ENCODE results near the gene MROH7.

Gene MROH7

GRCh38 chr1:54649921-54650320, 8.3 kb downstream of the MROH7 start:
- no peak for DNase-seq (ENCODE audit: insufficient read length, low spot score)
- FAIRE-seq = no peak

GRCh38 chr1:54650417-54650816, 8.8 kb downstream of the MROH7 start:
- no peak for TF ChIP-seq POLR2A (IDR thresholded peaks at IDR 0.05; ENCODE audit: low read depth, low read length)
- FAIRE-seq = no peak
- DNase-seq (ENCODE audit: insufficient read length, low spot score) = no peak

More at GRCh38 chr1:54649921-54650320, 8.3 kb downstream of the MROH7 start:
- TF ChIP-seq POLR2A (IDR thresholded peaks at IDR 0.05; ENCODE audit: low read depth, low read length) = no peak

- DNase-seq (ENCODE audit: insufficient read length, low spot score) = no peak
- no peak for TF ChIP-seq POLR2A (IDR thresholded peaks at IDR 0.05; ENCODE audit: low read depth, low read length)
- FAIRE-seq = no peak
Measured at GRCh38 chr1:54651608-54652007, 10.0 kb downstream of the MROH7 start.

- no peak for FAIRE-seq
- DNase-seq (ENCODE audit: insufficient read length, low spot score) = no peak
- TF ChIP-seq POLR2A (IDR thresholded peaks at IDR 0.05; ENCODE audit: low read depth, low read length) = no peak
Measured at GRCh38 chr1:54652168-54652567, 10.6 kb downstream of the MROH7 start.

- FAIRE-seq (no peak), DNase-seq (ENCODE audit: insufficient read length, low spot score) (peak; percentile 21)
- TF ChIP-seq POLR2A (IDR thresholded peaks at IDR 0.05; ENCODE audit: low read depth, low read length) = no peak
Measured at GRCh38 chr1:54653036-54653435, 11.4 kb downstream of the MROH7 start.

GRCh38 chr1:54658164-54658913, 16.8 kb downstream of the MROH7 start:
- DNase-seq (ENCODE audit: insufficient read length, low spot score) (no peak), FAIRE-seq (no peak)
- no peak for TF ChIP-seq POLR2A (IDR thresholded peaks at IDR 0.05; ENCODE audit: low read depth, low read length)

- DNase-seq (ENCODE audit: insufficient read length, low spot score) (no peak), FAIRE-seq (no peak)
- TF ChIP-seq POLR2A (IDR thresholded peaks at IDR 0.05; ENCODE audit: low read depth, low read length) = no peak
Measured at GRCh38 chr1:54663725-54664124, 22.1 kb downstream of the MROH7 start.

- DNase-seq (ENCODE audit: insufficient read length, low spot score) (no peak), FAIRE-seq (no peak)
- no peak for TF ChIP-seq POLR2A (IDR thresholded peaks at IDR 0.05; ENCODE audit: low read depth, low read length)
Measured at GRCh38 chr1:54664364-54664763, 22.8 kb downstream of the MROH7 start.

GRCh38 chr1:54665852-54666251, 24.3 kb downstream of the MROH7 start:
- no peak for DNase-seq (ENCODE audit: insufficient read length, low spot score)
- no peak for FAIRE-seq
- no peak for TF ChIP-seq POLR2A (IDR thresholded peaks at IDR 0.05; ENCODE audit: low read depth, low read length)

GRCh38 chr1:54666333-54666732, 24.7 kb downstream of the MROH7 start:
- DNase-seq (ENCODE audit: insufficient read length, low spot score) = no peak

GRCh38 chr1:54667797-54668196, 26.2 kb downstream of the MROH7 start:
- no peak for DNase-seq (ENCODE audit: insufficient read length, low spot score)
- no peak for TF ChIP-seq POLR2A (IDR thresholded peaks at IDR 0.05; ENCODE audit: low read depth, low read length)
- FAIRE-seq = no peak

More at GRCh38 chr1:54666333-54666732, 24.7 kb downstream of the MROH7 start:
- FAIRE-seq = no peak
- no peak for TF ChIP-seq POLR2A (IDR thresholded peaks at IDR 0.05; ENCODE audit: low read depth, low read length)

GRCh38 chr1:54668567-54668966, 27.0 kb downstream of the MROH7 start:
- DNase-seq (ENCODE audit: insufficient read length, low spot score) = no peak
- no peak for TF ChIP-seq POLR2A (IDR thresholded peaks at IDR 0.05; ENCODE audit: low read depth, low read length)
- no peak for FAIRE-seq

GRCh38 chr1:54671985-54672608, 30.5 kb downstream of the MROH7 start:
- peak; percentile 69 for DNase-seq (ENCODE audit: insufficient read length, low spot score)
- no peak for TF ChIP-seq POLR2A (IDR thresholded peaks at IDR 0.05; ENCODE audit: low read depth, low read length)
- no peak for FAIRE-seq

GRCh38 chr1:54678776-54679643, 37.4 kb downstream of the MROH7 start:
- no peak for TF ChIP-seq POLR2A (IDR thresholded peaks at IDR 0.05; ENCODE audit: low read depth, low read length)
- DNase-seq (ENCODE audit: insufficient read length, low spot score) = no peak
- no peak for FAIRE-seq

Measured in H54 (cell line).